ENCODE results near the gene SF3A2.

Gene SF3A2

DNA sequence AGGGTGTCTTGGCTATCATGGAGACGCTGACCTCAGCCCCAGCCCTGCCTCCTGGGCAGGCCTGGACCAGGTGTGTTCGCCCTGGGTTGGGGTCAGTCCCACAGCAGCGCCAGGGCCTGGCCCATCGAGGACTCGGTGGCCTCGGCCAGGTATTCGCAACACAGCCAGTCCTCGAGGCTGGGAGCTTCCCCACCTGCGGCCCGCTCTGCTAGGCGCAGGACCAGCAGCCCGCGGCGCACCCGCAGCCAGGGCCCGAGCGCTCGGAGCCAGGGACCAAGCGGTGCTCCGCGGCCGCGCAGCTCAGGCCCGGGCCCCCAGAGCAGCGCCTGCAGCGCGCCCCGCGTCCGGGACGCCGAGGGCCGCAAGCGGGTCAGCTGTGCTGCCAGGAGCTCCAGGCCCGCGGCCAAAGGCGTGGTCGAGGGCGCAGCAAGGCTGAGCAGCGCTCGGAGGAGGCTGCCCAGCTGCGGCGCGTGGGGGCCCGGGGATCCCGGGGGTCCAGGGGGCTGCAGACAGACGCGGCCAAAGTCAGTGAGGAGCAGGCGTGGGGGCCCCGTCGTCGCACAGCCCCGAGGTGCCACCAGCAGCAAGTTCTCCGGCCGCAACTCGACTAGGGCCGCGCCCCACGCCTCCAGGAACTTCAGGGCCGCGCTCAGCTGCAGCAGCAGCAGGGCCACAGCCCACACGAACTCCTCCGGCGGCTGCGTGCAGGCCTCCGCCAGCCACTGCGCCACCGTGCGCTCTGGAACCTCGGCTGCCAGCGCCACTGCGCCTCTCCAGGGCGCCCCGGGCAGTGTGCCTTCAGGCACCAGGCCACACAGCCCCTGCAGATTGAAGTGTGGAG, 39.2 kb downstream of the SF3A2 start:
- no peak for ATAC-seq
- TF ChIP-seq SNAI2 (CRISPR knock-in tag; IDR thresholded peaks at IDR 0.05) (no peak), ZFP30 (CRISPR knock-in tag; IDR thresholded peaks at IDR 0.05) (no peak), CSDC2 (CRISPR knock-in tag; IDR thresholded peaks at IDR 0.05) (no peak), ISL1 (CRISPR knock-in tag; IDR thresholded peaks at IDR 0.05) (no peak), TCF4 (CRISPR knock-in tag; IDR thresholded peaks at IDR 0.05; ENCODE audit: borderline replicate concordance) (no peak), ZC3H10 (CRISPR knock-in tag; IDR thresholded peaks at IDR 0.05) (no peak), ZNF70 (CRISPR knock-in tag; IDR thresholded peaks at IDR 0.05) (no peak), BACH2 (CRISPR knock-in tag; IDR thresholded peaks at IDR 0.05; ENCODE audit: borderline replicate concordance) (no peak), ZFP3 (CRISPR knock-in tag; IDR thresholded peaks at IDR 0.05) (no peak), ZNF565 (CRISPR knock-in tag; conservative IDR thresholded peaks at IDR 0.05; ENCODE audit: low read depth) (no peak), ZNF8 (CRISPR knock-in tag; IDR thresholded peaks at IDR 0.05) (no peak), OSR1 (CRISPR knock-in tag; IDR thresholded peaks at IDR 0.05) (no peak), ARNTL (CRISPR knock-in tag; IDR thresholded peaks at IDR 0.05; ENCODE audit: borderline replicate concordance, low read depth) (no peak)
- TF ChIP-seq, protein P1, sequence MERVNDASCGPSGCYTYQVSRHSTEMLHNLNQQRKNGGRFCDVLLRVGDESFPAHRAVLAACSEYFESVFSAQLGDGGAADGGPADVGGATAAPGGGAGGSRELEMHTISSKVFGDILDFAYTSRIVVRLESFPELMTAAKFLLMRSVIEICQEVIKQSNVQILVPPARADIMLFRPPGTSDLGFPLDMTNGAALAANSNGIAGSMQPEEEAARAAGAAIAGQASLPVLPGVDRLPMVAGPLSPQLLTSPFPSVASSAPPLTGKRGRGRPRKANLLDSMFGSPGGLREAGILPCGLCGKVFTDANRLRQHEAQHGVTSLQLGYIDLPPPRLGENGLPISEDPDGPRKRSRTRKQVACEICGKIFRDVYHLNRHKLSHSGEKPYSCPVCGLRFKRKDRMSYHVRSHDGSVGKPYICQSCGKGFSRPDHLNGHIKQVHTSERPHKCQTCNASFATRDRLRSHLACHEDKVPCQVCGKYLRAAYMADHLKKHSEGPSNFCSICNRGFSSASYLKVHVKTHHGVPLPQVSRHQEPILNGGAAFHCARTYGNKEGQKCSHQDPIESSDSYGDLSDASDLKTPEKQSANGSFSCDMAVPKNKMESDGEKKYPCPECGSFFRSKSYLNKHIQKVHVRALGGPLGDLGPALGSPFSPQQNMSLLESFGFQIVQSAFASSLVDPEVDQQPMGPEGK (CRISPR knock-in tag; IDR thresholded peaks at IDR 0.05; ENCODE audit: borderline replicate concordance): no peak
- TF ChIP-seq, protein P2, sequence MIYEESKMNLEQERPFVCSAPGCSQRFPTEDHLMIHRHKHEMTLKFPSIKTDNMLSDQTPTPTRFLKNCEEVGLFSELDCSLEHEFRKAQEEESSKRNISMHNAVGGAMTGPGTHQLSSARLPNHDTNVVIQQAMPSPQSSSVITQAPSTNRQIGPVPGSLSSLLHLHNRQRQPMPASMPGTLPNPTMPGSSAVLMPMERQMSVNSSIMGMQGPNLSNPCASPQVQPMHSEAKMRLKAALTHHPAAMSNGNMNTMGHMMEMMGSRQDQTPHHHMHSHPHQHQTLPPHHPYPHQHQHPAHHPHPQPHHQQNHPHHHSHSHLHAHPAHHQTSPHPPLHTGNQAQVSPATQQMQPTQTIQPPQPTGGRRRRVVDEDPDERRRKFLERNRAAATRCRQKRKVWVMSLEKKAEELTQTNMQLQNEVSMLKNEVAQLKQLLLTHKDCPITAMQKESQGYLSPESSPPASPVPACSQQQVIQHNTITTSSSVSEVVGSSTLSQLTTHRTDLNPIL (CRISPR knock-in tag; IDR thresholded peaks at IDR 0.05; ENCODE audit: low read depth): no peak
- TF ChIP-seq, protein P3, sequence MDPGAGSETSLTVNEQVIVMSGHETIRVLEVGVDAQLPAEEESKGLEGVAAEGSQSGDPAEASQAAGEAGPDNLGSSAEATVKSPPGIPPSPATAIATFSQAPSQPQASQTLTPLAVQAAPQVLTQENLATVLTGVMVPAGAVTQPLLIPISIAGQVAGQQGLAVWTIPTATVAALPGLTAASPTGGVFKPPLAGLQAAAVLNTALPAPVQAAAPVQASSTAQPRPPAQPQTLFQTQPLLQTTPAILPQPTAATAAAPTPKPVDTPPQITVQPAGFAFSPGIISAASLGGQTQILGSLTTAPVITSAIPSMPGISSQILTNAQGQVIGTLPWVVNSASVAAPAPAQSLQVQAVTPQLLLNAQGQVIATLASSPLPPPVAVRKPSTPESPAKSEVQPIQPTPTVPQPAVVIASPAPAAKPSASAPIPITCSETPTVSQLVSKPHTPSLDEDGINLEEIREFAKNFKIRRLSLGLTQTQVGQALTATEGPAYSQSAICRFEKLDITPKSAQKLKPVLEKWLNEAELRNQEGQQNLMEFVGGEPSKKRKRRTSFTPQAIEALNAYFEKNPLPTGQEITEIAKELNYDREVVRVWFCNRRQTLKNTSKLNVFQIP (CRISPR knock-in tag; IDR thresholded peaks at IDR 0.05; ENCODE audit: borderline replicate concordance, low read depth): no peak
- TF ChIP-seq, protein P4, sequence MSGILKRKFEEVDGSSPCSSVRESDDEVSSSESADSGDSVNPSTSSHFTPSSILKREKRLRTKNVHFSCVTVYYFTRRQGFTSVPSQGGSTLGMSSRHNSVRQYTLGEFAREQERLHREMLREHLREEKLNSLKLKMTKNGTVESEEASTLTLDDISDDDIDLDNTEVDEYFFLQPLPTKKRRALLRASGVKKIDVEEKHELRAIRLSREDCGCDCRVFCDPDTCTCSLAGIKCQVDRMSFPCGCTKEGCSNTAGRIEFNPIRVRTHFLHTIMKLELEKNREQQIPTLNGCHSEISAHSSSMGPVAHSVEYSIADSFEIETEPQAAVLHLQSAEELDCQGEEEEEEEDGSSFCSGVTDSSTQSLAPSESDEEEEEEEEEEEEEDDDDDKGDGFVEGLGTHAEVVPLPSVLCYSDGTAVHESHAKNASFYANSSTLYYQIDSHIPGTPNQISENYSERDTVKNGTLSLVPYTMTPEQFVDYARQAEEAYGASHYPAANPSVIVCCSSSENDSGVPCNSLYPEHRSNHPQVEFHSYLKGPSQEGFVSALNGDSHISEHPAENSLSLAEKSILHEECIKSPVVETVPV (CRISPR knock-in tag; IDR thresholded peaks at IDR 0.05): no peak

DNA sequence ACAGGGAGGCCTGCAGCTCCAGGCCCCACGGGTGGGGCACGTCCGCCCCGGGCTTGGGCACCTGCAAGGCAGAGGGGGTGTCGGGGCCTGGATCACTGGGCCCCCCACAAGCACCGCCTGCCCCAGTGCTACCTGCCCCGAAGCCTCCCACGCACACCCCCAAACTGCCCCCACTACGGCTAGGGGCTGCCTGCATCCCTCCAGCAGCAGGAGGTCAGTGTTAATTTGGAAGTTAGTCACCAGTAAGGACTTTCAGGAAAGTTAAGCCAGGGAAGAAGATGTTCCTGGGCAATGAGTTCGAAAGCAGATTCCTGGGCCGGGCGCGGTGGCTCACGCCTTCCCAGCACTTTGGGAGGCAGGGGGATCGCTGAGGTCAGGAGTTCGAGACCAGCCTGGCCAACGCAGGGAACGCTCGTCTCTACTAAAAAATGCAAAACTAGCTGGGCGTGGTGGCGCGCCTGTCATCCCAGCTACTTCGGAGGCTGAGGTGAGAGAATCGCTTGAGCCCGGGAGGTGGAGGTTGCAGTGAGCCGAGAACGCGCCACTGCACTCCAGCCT, 39.9 kb downstream of the SF3A2 start:
- ATAC-seq: no peak

DNA sequence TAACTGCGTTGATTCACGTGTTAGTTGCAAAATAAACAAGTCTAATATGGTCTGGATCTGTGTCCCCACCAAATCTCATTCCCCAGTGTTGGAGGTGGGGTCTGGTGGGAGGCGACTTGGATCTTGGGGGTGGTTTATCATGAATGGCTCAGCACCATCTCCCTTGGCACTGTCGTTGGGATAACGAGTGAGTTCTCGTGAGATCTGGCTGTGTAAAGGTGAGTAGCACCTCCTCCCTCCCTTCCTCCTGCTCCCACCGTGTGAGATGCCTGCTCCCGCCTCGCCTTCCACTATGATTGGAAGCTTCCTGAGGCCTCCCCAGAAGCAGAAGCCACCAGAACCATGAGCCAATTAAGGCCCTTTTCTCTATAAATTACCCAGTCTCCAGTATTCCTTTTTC, 40.5 kb downstream of the SF3A2 start:
- no peak for ATAC-seq
- TF ChIP-seq, protein P3 (CRISPR knock-in tag; IDR thresholded peaks at IDR 0.05; ENCODE audit: borderline replicate concordance, low read depth): no peak
- TF ChIP-seq ARNTL (CRISPR knock-in tag; IDR thresholded peaks at IDR 0.05; ENCODE audit: borderline replicate concordance, low read depth) (no peak), TOX (CRISPR knock-in tag; IDR thresholded peaks at IDR 0.05; ENCODE audit: borderline replicate concordance) (no peak), TCF4 (CRISPR knock-in tag; IDR thresholded peaks at IDR 0.05; ENCODE audit: borderline replicate concordance) (no peak), GLIS3 (CRISPR knock-in tag; IDR thresholded peaks at IDR 0.05) (no peak), ESRRG (CRISPR knock-in tag; IDR thresholded peaks at IDR 0.05) (no peak), RARB (CRISPR knock-in tag; IDR thresholded peaks at IDR 0.05) (no peak), ZFP30 (CRISPR knock-in tag; IDR thresholded peaks at IDR 0.05) (no peak)
- TF ChIP-seq, protein P2 (CRISPR knock-in tag; IDR thresholded peaks at IDR 0.05; ENCODE audit: low read depth): no peak
- TF ChIP-seq, protein P5, sequence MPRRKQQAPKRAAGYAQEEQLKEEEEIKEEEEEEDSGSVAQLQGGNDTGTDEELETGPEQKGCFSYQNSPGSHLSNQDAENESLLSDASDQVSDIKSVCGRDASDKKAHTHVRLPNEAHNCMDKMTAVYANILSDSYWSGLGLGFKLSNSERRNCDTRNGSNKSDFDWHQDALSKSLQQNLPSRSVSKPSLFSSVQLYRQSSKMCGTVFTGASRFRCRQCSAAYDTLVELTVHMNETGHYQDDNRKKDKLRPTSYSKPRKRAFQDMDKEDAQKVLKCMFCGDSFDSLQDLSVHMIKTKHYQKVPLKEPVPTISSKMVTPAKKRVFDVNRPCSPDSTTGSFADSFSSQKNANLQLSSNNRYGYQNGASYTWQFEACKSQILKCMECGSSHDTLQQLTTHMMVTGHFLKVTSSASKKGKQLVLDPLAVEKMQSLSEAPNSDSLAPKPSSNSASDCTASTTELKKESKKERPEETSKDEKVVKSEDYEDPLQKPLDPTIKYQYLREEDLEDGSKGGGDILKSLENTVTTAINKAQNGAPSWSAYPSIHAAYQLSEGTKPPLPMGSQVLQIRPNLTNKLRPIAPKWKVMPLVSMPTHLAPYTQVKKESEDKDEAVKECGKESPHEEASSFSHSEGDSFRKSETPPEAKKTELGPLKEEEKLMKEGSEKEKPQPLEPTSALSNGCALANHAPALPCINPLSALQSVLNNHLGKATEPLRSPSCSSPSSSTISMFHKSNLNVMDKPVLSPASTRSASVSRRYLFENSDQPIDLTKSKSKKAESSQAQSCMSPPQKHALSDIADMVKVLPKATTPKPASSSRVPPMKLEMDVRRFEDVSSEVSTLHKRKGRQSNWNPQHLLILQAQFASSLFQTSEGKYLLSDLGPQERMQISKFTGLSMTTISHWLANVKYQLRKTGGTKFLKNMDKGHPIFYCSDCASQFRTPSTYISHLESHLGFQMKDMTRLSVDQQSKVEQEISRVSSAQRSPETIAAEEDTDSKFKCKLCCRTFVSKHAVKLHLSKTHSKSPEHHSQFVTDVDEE (CRISPR knock-in tag; IDR thresholded peaks at IDR 0.05): no peak

More for the DNA sequence above, 39.9 kb downstream of the SF3A2 start:
- no peak for TF ChIP-seq ESRRG (CRISPR knock-in tag; IDR thresholded peaks at IDR 0.05)
